Activated naive CD8-positive, alpha-beta T cell treated with anti-CD3 and anti-CD28 coated beads, Interleukin-2, amount 50 U/mL, for 16 hours (primary cell): ENCODE results near the gene HTT-AS.
"Not testable (repeated sequence)": the region's sequence is repeated elsewhere in the genome, so short reads cannot be mapped to it uniquely, and the experiment has no call there.

Source experiments
- DNase-seq: peaks from one replicate; pipeline ENCODE4 v3.0.0-alpha.2; 2020; ENCODE audit warnings: low read depth, low spot score

HTT-AS gene

DNA sequence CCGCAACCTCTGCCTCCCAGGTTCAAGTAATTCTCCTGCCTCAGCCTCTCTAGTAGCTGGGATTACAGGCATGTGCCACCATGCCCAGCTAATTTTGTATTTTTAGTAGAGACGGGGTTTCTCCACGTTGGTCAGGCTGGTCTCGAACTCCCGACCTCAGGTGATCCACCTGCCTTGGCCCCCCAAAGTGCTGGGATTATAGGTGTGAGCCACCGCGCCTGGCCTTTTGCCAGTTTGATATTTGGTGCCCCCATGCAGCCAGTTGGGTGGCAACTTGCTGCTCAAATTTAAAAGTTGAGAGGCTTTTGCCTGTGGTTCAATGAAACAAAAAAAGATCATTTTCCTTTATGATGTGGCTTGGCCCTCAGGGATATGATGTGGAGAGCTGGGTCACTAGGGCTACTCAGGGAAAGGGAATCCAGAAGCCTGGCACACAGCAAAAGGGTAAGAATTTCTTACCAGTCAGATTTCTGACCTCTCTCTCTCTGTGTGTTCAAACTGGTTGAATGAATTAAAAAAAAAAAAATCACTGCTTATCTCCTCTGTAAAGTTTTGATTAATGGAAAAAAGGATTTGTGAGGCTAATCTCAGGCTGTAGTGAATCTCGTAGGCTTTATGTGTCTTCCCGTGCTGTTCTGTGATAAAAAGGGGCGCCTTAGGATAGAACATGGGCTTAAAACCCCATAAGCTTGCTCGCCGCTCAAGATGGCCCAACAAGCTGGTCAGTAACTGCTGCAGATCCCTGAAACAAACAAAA, 23.0 kb downstream of the HTT-AS start:
- not testable (repeated sequence) for DNase-seq

DNA sequence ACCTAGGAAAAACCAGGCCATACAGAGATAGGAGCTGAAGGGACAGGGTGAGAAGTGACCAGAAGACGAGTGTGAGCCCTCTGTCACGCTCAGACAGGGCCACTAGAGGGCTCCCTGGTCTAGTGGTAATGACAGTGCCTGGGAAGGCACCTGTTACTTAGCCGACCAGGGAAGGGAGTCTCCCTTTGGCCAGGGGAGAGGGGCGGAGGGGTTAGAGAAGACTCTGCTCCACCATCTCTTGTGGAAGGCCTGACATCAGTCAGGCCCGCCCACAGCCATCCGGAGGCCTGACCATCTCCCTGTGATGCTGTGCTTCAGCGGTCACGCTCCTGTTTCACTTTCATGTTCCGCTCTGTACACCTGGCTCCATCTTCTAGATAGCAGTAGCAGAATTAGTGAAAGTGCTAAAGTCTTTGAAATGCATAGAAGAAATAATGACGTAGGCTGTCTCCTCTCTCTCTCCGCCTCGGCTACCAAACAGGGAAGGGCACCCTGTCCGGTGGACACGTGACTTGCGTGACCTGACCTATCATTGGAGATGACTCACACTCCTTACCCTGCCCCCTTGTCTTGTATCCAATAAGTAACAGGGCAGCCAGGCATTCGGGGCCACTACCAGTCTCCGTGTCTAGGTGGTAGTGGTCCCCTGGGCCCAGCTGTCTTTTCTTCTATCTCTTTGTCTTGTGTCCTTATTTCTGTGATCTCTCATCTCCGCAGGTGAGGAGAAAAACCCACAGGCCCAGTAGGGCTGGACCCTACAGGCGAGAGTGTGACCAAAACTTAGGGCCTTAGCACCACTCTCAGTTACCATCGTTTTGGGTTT, 26.7 kb downstream of the HTT-AS start:
- peak; percentile 17 for DNase-seq

DNA sequence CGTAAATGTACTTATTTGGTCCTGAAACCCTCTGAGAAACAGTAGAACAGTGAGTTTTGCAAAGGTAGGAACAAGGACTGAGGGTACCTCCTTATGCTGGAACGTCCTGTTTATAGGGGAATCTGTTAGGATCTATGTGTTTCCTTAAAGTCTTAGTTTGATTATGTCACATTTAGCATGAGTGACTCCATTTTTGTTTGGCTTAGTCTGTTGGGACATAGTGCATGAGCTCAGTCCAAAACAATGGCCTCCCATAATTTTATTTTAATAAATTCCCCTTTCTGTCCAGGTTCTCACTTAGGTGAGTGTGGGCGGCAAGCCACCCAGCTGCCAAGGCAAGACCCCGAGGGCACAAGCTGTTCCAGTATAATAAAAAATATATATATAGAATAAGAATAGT, 27.7 kb downstream of the HTT-AS start:
- DNase-seq = no peak

DNA sequence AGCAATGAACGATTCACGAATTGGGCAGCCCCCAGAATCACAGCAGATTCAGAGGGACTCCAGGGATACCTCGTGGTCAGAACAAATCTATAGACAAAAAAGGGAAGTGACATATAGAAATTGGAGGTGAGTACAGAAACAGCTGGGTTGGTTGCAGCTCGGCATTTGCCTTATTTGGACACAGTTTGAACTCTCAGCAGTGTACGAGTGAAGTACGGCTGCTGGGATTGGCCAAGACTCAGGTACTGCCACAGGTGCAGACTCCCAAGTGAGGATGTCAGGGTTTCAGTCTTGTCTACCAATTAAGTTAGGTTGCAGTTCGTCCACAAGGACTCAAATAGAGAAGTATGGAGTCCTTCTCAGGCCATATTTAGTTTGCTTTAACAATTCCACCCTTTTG, 28.2 kb downstream of the HTT-AS start:
- DNase-seq = no peak

DNA sequence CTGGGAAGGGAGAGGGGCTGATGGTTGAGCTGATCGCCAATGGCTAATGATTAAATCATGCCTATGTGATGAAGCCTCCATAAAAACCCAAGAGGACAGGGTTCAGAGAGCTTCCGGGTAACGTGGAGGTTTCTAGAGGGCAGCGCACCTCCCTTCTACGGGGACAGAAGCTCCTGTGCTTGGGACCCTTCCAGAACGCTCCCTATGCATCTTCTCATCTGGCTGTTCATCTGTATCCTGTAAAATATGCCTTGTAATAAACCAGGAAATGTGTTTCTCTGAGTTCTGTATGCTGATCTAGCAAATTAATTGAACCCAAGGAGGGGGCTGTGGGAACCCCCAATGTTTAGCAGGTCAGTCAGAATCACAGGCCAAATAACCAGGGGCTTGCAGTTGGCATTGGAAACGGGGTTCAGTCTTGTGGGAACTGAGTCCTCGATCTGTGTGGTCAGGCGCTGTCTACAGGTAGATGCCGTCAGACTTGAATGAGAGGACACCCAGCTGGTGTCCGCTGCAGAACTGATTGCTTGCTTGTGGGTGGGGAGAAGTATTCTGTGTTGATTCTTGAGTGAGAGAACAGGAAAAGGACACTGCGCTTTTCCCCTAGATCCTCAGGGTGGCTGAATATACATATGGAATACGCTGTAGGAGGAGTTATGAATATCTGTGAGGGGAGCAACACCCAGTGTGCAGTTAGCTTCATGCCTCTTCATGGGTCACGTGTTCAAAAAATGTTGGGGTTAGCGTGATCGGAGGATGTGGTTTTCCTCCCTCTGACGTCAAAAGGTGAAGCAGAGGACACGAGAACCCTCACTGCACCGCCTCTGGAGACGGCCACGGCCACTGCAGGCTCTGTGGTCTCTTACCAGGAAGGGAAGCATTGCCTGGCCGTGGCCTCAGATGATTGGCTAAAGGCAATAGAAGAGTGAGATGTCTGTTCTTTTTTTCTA, 29.2 kb downstream of the HTT-AS start:
- no peak for DNase-seq

DNA sequence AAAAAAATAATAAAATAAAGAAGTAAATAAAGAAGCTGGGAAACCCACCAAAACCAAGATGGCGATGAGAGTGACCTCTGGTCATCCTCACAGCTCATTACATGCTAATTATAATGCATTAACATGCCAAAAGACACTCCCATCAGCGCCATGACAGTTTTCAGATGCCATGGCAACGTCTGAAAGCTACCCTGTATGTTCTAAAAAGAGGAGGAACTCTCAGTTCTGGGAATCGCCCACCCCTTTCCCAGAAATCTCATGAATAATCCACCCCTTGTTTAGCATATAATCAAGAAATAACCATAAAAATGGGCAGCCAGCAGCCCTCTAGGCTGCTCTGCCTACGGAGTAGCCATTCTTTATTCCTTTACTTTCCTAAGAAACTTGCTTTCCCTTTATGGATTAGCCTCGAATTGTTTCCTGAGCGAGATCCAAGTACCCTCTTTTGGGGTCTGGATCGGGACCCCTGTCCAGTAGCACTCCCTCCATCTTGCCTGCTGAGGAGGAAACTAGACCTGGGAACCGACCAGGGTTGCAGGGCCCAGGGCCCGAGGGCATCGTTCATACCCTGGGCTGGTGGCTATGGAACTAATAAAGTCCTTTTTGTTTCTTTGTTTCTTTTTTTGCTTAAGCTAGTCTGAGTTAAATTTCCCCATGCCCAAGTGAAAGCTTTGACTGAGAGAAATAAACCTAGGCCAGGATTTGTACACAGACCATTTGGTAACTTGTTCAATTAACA, 30.9 kb downstream of the HTT-AS start:
- DNase-seq = no peak

DNA sequence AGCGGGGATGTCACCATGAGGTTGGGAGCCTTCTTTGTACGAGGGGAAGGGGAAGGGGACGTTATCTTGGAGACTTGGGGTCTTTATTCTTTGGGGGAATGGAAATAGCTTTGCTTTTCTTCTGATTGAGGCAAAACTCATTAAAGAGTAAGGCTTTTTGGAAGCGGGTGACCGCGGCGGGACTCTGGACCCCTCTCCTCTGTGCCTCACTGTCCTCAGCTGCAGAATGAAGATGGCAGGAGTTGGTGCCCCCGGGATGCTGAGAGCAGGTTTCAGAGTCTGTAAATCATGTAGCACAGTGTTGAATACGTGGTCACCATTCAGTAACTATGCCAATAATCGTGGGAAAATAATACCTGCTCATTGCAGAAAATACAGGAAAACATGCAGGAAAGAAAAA, 32.1 kb downstream of the HTT-AS start:
- no peak for DNase-seq

DNA sequence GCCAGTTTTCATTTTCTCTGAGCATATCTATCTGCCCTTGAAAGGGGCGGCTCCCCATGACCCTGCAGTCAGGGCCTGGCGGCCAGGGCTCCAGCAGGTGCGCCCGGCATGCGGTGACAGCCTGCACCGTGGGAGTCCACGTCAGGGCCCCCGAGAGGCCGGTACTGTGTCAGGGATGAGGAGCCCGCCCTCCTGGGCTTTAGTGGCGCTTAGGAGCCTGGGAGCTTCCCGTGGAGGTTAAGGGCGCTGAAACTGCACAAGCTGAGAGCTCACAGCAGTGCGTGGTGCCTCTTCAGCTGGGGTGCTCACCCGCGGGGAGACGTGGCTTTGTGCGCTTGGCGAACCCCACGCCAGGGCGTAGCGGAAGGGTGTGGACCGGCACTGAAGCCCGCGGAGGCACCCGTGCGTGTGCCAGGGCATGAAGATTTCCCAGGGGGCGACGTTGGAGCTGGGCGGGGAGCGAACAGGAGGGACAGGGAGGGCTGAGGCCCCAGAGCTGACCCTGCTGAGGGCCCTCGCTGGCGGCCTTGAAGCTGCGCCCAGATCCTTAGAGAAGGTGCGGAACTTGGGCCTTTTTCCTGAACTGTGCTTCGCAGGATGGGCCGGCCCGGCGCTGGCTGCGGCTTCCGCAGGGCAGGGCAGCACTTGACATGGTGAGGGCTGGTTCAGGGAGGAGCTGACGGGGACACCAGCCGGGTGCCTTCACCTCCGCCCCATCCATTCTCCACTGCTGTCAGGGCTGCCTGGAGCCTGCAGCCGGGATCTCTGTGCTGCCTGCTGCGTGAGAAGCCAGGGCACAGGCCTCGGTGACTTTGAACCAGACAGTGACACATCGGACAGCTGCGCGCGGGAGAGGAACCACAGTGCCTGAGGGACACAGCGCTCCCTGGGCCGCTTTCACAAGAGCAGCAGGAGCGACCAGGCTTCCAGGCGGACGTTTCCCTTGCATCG, 32.9 kb downstream of the HTT-AS start:
- no peak for DNase-seq

DNA sequence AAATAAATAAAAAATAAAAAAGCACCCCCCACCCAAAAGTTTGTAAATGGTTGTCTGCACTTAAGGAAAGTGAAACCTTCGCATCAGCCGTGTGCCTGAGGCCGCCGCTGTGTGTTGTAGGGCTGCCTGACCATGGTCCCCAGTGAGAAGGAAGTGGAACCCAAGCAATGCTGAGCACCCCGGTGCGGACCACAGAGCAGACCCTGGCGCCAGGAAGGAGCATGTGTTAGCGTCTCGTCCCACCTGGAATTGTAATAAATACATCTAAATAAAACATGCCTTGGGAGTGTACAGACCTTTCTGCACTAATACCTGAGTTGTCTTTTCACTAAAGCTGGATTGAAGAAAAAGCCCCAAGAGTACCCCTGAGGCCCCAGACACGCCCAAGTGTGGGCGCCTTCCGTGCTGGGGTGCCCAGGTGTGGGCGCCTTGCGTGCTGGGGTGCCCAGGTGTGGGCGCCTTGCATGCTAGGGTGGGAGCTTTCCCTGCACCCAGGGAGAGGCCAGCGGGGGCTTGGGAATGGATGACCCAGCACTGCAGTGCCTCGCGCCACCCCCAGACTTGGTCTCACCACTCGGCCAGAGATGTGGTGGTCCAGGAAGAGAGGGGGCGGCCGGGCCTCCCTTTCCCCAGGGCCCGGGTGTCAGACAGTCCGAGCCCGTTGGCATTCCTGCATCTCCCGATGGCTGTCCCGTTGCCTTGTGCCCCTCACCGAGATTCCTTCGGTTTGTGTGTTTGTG, 33.7 kb downstream of the HTT-AS start:
- no peak for DNase-seq

DNA sequence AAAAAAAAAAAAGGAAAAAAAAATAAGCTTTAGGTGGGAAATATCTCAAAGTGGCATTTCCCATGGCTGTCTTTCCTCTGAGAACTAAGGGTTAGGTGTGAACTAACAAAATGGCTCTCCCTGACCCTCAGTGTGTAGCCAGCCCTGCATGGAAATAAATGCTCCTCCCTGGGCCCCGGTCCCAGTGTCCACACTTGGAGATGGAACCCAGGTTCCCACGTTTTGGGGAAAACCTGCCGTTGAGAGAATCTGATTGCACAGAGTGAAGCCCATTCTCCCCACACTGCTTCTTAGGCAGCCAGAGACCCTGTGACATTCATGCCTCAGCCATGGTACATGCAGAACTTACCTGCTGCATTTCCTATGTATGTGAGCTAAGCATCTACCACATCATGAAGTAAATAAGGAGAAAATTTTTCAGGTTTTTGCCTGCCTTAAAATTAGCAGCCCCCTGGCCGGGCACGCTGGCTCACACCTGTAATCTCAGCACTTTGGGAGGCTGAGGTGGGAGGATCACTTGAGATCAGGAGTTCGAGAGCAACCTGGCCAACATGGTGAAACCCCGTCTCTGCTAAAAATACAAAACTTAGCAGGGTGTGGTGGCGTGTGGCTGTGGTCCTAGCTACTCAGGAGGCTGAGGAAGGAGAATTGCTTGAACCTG, 34.5 kb downstream of the HTT-AS start:
- DNase-seq = no peak

DNA sequence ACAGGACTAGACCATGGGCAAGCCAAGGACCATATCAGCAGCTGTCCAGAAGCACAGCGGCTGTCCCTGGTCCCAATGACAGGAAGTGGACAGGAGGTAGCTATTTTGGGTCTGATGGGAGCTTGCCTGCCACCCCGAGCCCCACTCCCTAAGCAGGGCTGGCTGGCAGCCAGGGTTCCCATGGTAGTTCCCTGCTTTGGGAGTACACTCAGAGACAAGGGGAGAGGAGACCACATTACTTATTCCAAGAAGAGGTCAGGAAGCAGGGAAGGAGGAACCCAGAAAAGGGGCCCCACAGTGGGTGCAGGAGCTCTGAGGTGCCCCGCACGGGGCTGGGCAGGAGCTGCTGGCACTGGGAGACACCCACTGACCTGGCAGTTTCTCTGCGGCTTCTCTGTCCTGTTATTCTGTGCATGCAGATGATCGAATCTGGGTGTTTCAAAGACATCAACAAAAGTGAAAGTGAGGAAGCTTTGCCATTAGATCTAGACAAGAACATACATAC, 36.3 kb downstream of the HTT-AS start:
- no peak for DNase-seq

DNA sequence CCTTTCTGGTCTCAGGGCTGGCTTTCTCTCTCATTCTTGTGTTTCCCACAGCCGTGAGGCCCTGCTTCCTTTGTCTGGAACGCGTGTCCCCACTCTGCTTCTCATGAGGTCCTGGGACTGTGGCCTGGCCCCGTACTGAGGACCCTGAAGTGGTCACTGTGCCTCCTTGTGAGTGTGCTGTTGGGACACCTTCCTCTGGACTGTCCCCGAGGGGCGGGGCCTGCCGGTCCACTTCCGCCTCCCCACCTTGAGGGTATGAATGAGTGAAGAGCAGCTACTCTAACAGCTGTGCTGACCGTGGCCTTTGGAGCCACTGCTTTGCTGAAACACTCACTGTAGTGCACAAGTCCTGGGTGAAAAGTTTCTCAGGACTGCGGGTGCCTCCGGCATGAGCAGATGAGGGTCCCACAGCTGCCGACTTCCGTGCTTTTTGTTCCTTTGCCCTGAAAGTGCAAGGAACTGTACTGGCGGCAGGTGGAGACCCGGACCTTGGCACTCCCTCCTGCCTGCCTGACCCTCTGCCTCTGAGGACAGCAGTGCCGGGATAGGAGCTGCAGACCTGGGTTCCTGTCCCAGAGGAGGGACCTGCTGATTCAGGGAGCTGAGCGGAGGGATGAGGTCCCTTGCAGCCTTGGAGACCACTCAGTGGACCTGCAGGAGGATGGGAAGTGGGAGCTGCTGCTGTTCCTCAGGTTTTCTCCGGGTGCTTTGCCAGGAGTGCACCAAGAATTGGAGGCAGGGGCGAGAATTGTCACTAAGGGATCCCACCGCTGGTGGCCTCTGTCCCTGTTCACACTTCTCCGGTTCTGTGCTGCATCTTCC, 38.0 kb downstream of the HTT-AS start:
- no peak for DNase-seq

DNA sequence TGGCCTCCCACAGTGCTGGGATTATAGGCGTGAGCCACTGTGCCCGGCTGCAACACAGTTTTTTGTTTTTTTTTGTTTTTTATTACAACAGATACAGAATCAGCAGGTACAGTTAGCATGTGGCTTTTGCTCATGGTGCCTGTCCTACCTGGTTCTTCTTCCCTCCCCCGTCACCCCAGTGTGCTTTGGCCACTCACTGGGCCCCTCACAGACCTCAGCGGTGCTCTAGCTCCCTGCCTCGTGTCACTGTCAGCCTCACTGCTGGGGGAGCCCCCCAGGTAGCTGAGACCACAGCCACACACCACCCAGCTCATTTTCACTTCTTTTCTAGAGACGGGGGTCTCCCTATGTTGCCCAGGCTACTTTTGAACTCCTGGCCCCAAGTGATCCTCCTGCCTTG, 38.7 kb downstream of the HTT-AS start:
- no peak for DNase-seq

DNA sequence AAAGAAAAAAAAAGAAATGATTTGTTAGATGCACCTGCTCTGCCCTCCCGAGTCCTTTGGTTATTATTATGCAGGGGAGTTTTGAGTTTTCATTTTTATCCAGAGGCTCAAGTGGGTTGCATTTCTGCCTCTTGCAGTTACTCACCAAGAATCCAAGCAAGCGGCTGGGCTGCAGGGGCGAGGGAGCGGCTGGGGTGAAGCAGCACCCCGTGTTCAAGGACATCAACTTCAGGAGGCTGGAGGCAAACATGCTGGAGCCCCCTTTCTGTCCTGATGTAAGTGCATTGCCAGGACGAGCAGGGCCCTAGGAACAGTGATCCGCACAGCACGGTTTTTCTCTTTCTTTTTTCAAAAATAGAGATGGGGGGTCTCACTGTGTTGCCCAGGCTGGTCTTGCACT, 39.1 kb downstream of the HTT-AS start:
- no peak for DNase-seq

DNA sequence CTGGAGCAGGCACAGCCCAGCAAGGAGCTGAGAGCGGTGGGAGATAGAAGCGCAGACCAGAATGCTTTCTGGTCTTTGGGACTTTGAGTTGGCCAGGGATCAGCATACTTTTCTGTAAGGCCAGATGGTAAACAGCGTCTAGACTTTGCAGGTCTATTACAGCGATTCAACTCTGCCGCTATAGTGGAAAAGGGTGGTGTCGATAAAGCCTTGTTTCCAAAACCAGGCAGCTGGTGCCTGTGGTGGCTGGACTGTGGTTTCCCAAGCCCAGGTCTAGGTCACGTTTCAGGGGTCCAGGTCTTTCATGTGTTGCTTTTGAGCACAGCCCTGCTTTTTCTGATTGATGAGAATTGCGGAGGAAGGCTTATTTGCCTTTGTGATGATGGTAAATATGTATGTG, 40.1 kb downstream of the HTT-AS start:
- DNase-seq = no peak

DNA sequence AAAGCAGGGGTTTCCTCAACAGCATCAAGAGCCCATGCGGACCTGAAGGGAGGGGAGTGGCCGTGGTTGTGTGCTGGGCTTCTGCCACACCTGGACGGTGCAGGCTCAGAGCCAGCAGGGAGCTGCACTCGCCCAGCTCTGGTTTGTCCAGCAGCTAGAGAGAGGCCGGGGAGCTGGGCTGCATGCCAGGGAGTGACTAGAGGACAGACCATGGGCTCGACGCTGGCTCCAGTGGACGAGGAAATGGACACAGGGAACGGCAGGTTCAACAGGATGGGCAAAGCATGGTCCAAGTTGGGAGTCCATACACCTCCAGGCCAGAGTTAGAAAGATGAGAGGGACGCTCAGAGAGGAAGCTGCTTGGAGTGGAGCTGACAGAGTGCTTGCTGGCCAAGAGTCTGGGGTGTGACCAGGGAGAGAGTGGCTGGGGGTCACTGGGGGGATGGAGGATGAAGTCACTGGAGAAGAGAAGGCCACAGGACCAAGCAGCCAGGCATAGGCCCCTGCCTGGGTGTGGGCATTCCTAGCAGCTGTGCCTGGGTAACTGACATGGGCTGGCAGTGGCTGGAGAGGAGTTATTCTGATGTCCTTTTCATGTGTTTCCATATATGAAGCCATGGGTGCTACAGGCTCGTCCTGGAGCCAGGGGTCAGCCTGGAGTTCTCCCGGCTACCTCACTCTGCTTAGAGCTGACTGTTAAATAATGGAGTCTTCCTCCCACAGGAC, 42.8 kb downstream of the HTT-AS start:
- no peak for DNase-seq
